SK-N-SH (cell line): ENCODE measurements around the gene FLNA. TPM values are rescaled to one million over a fixed set of nuclear protein-coding genes. Genes with fewer than 3 reads are reported as not detected.
A peak's percentile ranks its signal among the peaks of the same experiment; 100 is the strongest.

ENCODE experiments used
- CTCF ChIA-PET: fragments of 300-600, 350-600 bp; formaldehyde crosslinking; extraction: SDS; loops from one replicate; lab custom pipeline; 2021; lab: Yijun Ruan, JAX
- POLR2A ChIA-PET: fragments of 350-600 bp; sonication (Branson Sonifier 250); formaldehyde crosslinking; extraction: SDS; loops from one replicate; lab custom pipeline; 2020; ENCODE audit warnings: antibody characterized with exemption, inconsistent platforms; lab: Yijun Ruan, JAX
- DNase-seq: peaks from one replicate; pipeline ENCODE4 v3.0.0; 2012
- H2AFZ ChIP-seq: fragments of 200-600 bp; sonication (generic); 2 replicates; pipeline ENCODE4 v1.8.1; 2016; ENCODE audit warnings: antibody characterized with exemption, mild to moderate bottlenecking, low read depth
- H3F3A ChIP-seq: fragments of 200-600 bp; sonication (generic); replicated peaks from 2 replicates; pipeline ENCODE3; 2016; ENCODE audit warnings: antibody characterized with exemption, mild to moderate bottlenecking; ENCODE audit not compliant: insufficient read depth
- H3K27ac ChIP-seq, 2 experiments: fragments of 200-500 bp in 1 of 2; fragments of 200-600 bp in 1 of 2; sonication (Bioruptor generic) in 1 of 2; sonication (generic), shearing (Covaris generic) in 1 of 2; 2 replicates each; pipeline versions ENCODE4 v1.5.1 to v1.6.1; 2014 to 2016; ENCODE audit warnings: low read depth in 2 of 2, inconsistent platforms in 1 of 2, low read length in 1 of 2, mild to moderate bottlenecking in 1 of 2, mixed read lengths in 1 of 2
- H3K27me3 ChIP-seq: fragments of 200-600 bp; sonication (generic), shearing (Covaris generic); 2 replicates; pipeline ENCODE4 v1.6.1; 2016; ENCODE audit warnings: mixed run types; ENCODE audit not compliant: insufficient read depth
- H3K36me3 ChIP-seq, 2 experiments: fragments of 200-500 bp in 1 of 2; fragments of 200-600 bp in 1 of 2; sonication (Bioruptor generic) in 1 of 2; sonication (generic) in 1 of 2; replicated peaks in 1 of 2; 2 replicates each; pipeline versions ENCODE3 to v1.5.1; 2014 to 2016; ENCODE audit warnings: low read length in 1 of 2, mild to moderate bottlenecking in 1 of 2; ENCODE audit not compliant: insufficient read depth in 2 of 2, control insufficient read depth in 1 of 2
- H3K4me1 ChIP-seq, 2 experiments: fragments of 200-500 bp in 1 of 2; fragments of 200-600 bp in 1 of 2; sonication (Bioruptor generic) in 1 of 2; sonication (generic), shearing (Covaris generic) in 1 of 2; 2 replicates each; pipeline versions ENCODE4 v1.5.1 to v1.6.1; 2014 to 2016; ENCODE audit warnings: low read depth in 1 of 2, low read length in 1 of 2, mixed run types in 1 of 2; ENCODE audit not compliant: insufficient read depth in 2 of 2, control insufficient read depth in 1 of 2
- H3K4me2 ChIP-seq: fragments of 200-600 bp; sonication (generic), shearing (Covaris generic); 2 replicates; pipeline ENCODE4 v1.6.1; 2017; ENCODE audit warnings: mixed run types
- H3K4me3 ChIP-seq, 2 experiments: fragments of 200-500 bp in 1 of 2; fragments of 200-600 bp in 1 of 2; sonication (Bioruptor generic) in 1 of 2; sonication (generic), shearing (Covaris generic) in 1 of 2; 2 replicates each; pipeline versions ENCODE4 v1.5.1 to v1.8.1; 2014 to 2016; ENCODE audit warnings: low read depth in 2 of 2, inconsistent platforms in 1 of 2, low read length in 1 of 2, mild to moderate bottlenecking in 1 of 2, mixed read lengths in 1 of 2, moderate library complexity in 1 of 2
- H3K79me2 ChIP-seq: fragments of 200-600 bp; sonication (generic); 2 replicates; pipeline ENCODE4 v1.8.1; 2017; ENCODE audit warnings: mild to moderate bottlenecking; ENCODE audit not compliant: insufficient read depth
- H3K9ac ChIP-seq: fragments of 200-600 bp; sonication (generic); 2 replicates; pipeline ENCODE4 v1.6.1; 2017; ENCODE audit warnings: mixed run types
- H3K9me2 ChIP-seq: fragments of 200-600 bp; sonication (generic); 2 replicates; pipeline ENCODE4 v1.6.1; 2017; ENCODE audit warnings: mixed run types
- H3K9me3 ChIP-seq: fragments of 200-600 bp; sonication (generic); 2 replicates; pipeline ENCODE4 v1.6.1; 2017; ENCODE audit warnings: mixed run types, mild to moderate bottlenecking, moderate library complexity
- H4K20me1 ChIP-seq: fragments of 200-600 bp; sonication (generic); 2 replicates; pipeline ENCODE4 v1.6.1; 2017; ENCODE audit warnings: mild to moderate bottlenecking, mixed run types; ENCODE audit not compliant: insufficient read depth
- GATA2 ChIP-seq: sonication (generic); formaldehyde crosslinking; IDR thresholded peaks from 2 replicates; pipeline ENCODE4 v1.5.0; 2020; ENCODE audit warnings: mild to moderate bottlenecking, missing genetic modification reagents
- IRF3 ChIP-seq: fragments of 150-350 bp; IDR thresholded peaks from 2 replicates; pipeline ENCODE4 v1.6.1; 2016; ENCODE audit warnings: mild to moderate bottlenecking, low read depth, low read length
- MAX ChIP-seq: IDR thresholded peaks from 2 replicates; pipeline ENCODE4 v1.4.0; 2012; ENCODE audit warnings: low read depth
- MXI1 ChIP-seq: IDR thresholded peaks from 2 replicates; pipeline ENCODE4 v1.6.1; 2012; ENCODE audit warnings: mild to moderate bottlenecking, low read depth, low read length, improper control_type of control experiment
- RCOR1 ChIP-seq: fragments of 150-350 bp; IDR thresholded peaks from 2 replicates; pipeline ENCODE4 v1.6.1; 2017; ENCODE audit warnings: antibody characterized with exemption, low read length
- SIN3A ChIP-seq: IDR thresholded peaks from 2 replicates; pipeline ENCODE4 v1.6.1; 2012; ENCODE audit warnings: low read depth, mild to moderate bottlenecking, low read length, moderate library complexity, borderline replicate concordance
- ZBTB33 ChIP-seq: IDR thresholded peaks from 2 replicates; pipeline ENCODE4 v1.4.0; 2012; ENCODE audit warnings: low read depth, borderline replicate concordance
- WGBS: methylation state at CpG from one replicate; pipeline ENCODE4 v1.1.6; 2017; ENCODE audit warnings: low lambda C conversion rate; 5-methylcytosine and 5-hydroxymethylcytosine counted together
- polyA plus RNA-seq, 3 experiments: library from polyadenylated mRNA; depleted of rRNA; stranded (reverse); fragments of >200 nt; gene quantifications; 2 replicates each; pipeline ENCODE4 v1.2.3, GENCODE V29; 2012

The FLNA gene
- polyA plus RNA-seq, 1 of the 3 experiments (the other 2 are of a cell fraction) = 550 TPM

- no peak for TF ChIP-seq ZBTB33
- TF ChIP-seq GATA2 (CRISPR knock-in tag) = no peak
- peak; percentile 98 for TF ChIP-seq MAX
- TF ChIP-seq RCOR1 = no peak
- no peak; the same call in 1 of the 2 replicates for TF ChIP-seq MXI1
Observed at GRCh38 chrX:154371017-154371788, 3.2 kb downstream of the FLNA start (continued).

- Histone ChIP-seq H3K9me3 (no peaks in the 10 kb centered on the region), H3K27ac (peak overlapping the region; percentile 90 to 98), H3K4me3 (peak overlapping the region; percentile 72 to 82), H3F3A (peaks cover 13% of the 10 kb centered on the region), H2AFZ (no peak overlapping the region), H4K20me1 (peaks cover 33% of the 10 kb centered on the region), H3K9ac (peak overlapping the region; percentile 88), H3K4me2 (peak overlapping the region; percentile 97), H3K27me3 (no peaks in the 10 kb centered on the region), H3K9me2 (no peaks in the 10 kb centered on the region), H3K79me2 (peaks cover 83% of the 10 kb centered on the region), H3K36me3 (peaks cover 12 to 20% of the 10 kb centered on the region in 2 experiments), H3K4me1 (peaks cover 16 to 17% of the 10 kb centered on the region in 2 experiments; a peak in 2 of 4 replicates)
- WGBS = 19% methylated on average over 15 of the region's 63 CpGs
- no peak for TF ChIP-seq ZBTB33
- no peak for TF ChIP-seq IRF3
- no peak for TF ChIP-seq SIN3A
- ChIA-PET POLR2A (interaction anchor here (1.1 to 1.7 kb wide), 2 partner anchors 13 to 27 kb away, joined by 4 to 7 read pairs; no protein-coding TSS in a partner anchor), CTCF (no interaction called here)
- peak; percentile 61 for DNase-seq
Observed at GRCh38 chrX:154370300-154371016, 4.0 kb downstream of the FLNA start.
